Smooth muscle cell (in vitro differentiated cells): ENCODE data around the gene MRPL53. TPM values are rescaled to one million over a fixed set of nuclear protein-coding genes. Genes with fewer than 3 reads are reported as not detected.

ENCODE experiments used
- DNase-seq: peaks from one replicate; lab custom pipeline; 2025; ENCODE audit not compliant: unreplicated experiment; lab: John Stamatoyannopoulos, UW
- H2AFZ ChIP-seq: fragments of 200-600 bp; sonication (generic); 2 replicates; pipeline ENCODE4 v1.6.0; 2016; ENCODE audit warnings: antibody characterized with exemption, low read depth, mild to moderate bottlenecking
- H3F3A ChIP-seq: fragments of 200-600 bp; sonication (generic); 2 replicates; pipeline ENCODE4 v1.6.0; 2017; ENCODE audit warnings: antibody characterized with exemption, low read depth
- H3K27ac ChIP-seq: fragments of 200-600 bp; sonication (generic); 2 replicates; pipeline ENCODE4 v1.5.1; 2016; ENCODE audit warnings: low read depth, mild to moderate bottlenecking
- H3K27me3 ChIP-seq: fragments of 200-600 bp; sonication (generic); 2 replicates; pipeline ENCODE4 v1.6.1; 2016; ENCODE audit warnings: low read depth, mild to moderate bottlenecking
- H3K36me3 ChIP-seq: fragments of 200-600 bp; sonication (generic); 2 replicates; pipeline ENCODE4 v1.5.1; 2016; ENCODE audit warnings: low read depth
- H3K4me1 ChIP-seq: fragments of 200-600 bp; sonication (generic); 2 replicates; pipeline ENCODE4 v1.5.1; 2016; ENCODE audit warnings: low read depth
- H3K4me2 ChIP-seq: fragments of 200-600 bp; sonication (generic); 2 replicates; pipeline ENCODE4 v1.6.0; 2016; ENCODE audit warnings: mild to moderate bottlenecking
- H3K4me3 ChIP-seq: fragments of 200-600 bp; sonication (generic); 2 replicates; pipeline ENCODE4 v1.5.1; 2016; ENCODE audit warnings: mild to moderate bottlenecking
- H3K79me2 ChIP-seq: fragments of 200-600 bp; sonication (generic); 2 replicates; pipeline ENCODE4 v1.6.0; 2016; ENCODE audit warnings: low read depth, mild to moderate bottlenecking
- H3K9ac ChIP-seq: fragments of 200-600 bp; sonication (generic); 2 replicates; pipeline ENCODE4 v1.6.0; 2016; ENCODE audit warnings: low read depth
- H3K9me3 ChIP-seq: fragments of 200-600 bp; sonication (generic); replicated peaks from 2 replicates; pipeline ENCODE4 v1.5.1; 2016; ENCODE audit warnings: low read depth
- H4K20me1 ChIP-seq: fragments of 200-600 bp; sonication (generic); 2 replicates; pipeline ENCODE4 v1.6.0; 2016; ENCODE audit warnings: low read depth
- CTCF ChIP-seq: fragments of 200-600 bp; sonication (generic); IDR thresholded peaks from 2 replicates; pipeline ENCODE4 v1.5.1; 2017; ENCODE audit warnings: borderline replicate concordance, mild to moderate bottlenecking, antibody characterized with exemption; ENCODE audit not compliant: insufficient read depth, poor library complexity, severe bottlenecking
- WGBS: methylation state at CpG from one replicate; pipeline ENCODE4 v1.1.7; 2016; ENCODE audit warnings: low lambda C conversion rate; 5-methylcytosine and 5-hydroxymethylcytosine counted together
- polyA plus RNA-seq: library from polyadenylated mRNA; unstranded; fragments of >200 nt; fragmentation: Nextera tagmentation; extraction: Ambion mirVana; gene quantifications from 2 replicates; pipeline ENCODE4 v1.2.1, GENCODE V29; 2016
- total RNA-seq: library from RNA; depleted of rRNA; stranded (reverse); fragments of >200 nt; gene quantifications from 2 replicates; pipeline ENCODE4 v1.2.3, GENCODE V29; 2014

Gene MRPL53
- total and polyA plus RNA-seq, 2 experiments from 2014 or later = 12.0 to 76.8 TPM

- H4K20me1 ChIP-seq = no peaks in the 10 kb centered on the region
- peak within 1 kb of the TSS; percentile 81 for H3K9ac ChIP-seq
- DNase-seq = peak; percentile 87
- 2% methylated on average over 40 of the region's 40 CpGs for WGBS
- TF ChIP-seq CTCF = no peak
- peaks cover 20% of the 10 kb centered on the region for H3K4me1 ChIP-seq
- H3K4me3 ChIP-seq = peak within 1 kb of the TSS; percentile 63
- peak within 1 kb of the TSS; percentile 98 for H3K27ac ChIP-seq
- peaks cover 27% of the 10 kb centered on the region for H3K79me2 ChIP-seq
- peak within 1 kb of the TSS; percentile 95 for H3K4me2 ChIP-seq
- no peaks in the 10 kb centered on the region for H3K27me3 ChIP-seq
- H3F3A ChIP-seq = peaks cover 21% of the 10 kb centered on the region
- peak within 1 kb of the TSS; percentile 62 for H2AFZ ChIP-seq
- no peaks in the 10 kb centered on the region for H3K9me3 ChIP-seq
- no peaks in the 10 kb centered on the region for H3K36me3 ChIP-seq
These were observed 17.6 kb downstream of the MRPL53 start, which contains the start of gene INO80B for GRCh38 chr2:74454654-74455511. INO80B (plus strand) TSS chr2:74455087; CDS start chr2:74455117, 30 bp downstream.

GRCh38 chr2:74450570-74451190, 21.8 kb downstream of the MRPL53 start:
- Histone ChIP-seq H3K4me2 (no peak overlapping the region), H3K4me3 (no peak overlapping the region), H3K27ac (no peak overlapping the region), H4K20me1 (no peaks in the 10 kb centered on the region), H3K79me2 (peaks cover 6% of the 10 kb centered on the region), H3K4me1 (peaks cover 4% of the 10 kb centered on the region), H3K36me3 (no peaks in the 10 kb centered on the region), H3K9ac (no peak overlapping the region), H3F3A (peaks cover 8% of the 10 kb centered on the region), H3K9me3 (no peaks in the 10 kb centered on the region), H2AFZ (no peak overlapping the region), H3K27me3 (no peaks in the 10 kb centered on the region)
- WGBS = 81% methylated on average over 3 of the region's 3 CpGs
- no peak for TF ChIP-seq CTCF
- DNase-seq = no peak

GRCh38 chr2:74448771-74449170, 23.7 kb downstream of the MRPL53 start:
- no peak for DNase-seq
- TF ChIP-seq CTCF = no peak
- Histone ChIP-seq H4K20me1 (no peaks in the 10 kb centered on the region), H2AFZ (no peak overlapping the region), H3K4me2 (no peak overlapping the region), H3K27ac (no peak overlapping the region), H3K4me1 (no peaks in the 10 kb centered on the region), H3K27me3 (no peaks in the 10 kb centered on the region), H3K79me2 (no peaks in the 10 kb centered on the region), H3K36me3 (no peaks in the 10 kb centered on the region), H3K9me3 (no peaks in the 10 kb centered on the region), H3K9ac (no peak overlapping the region), H3F3A (peaks cover 8% of the 10 kb centered on the region), H3K4me3 (no peak overlapping the region)
- 79% methylated on average over 2 of the region's 2 CpGs for WGBS
